NCI-H774 (cell line): ENCODE results near the gene ENC1.

ENCODE experiments used
- DNase-seq: peaks from one replicate; lab custom pipeline; 2025; lab: John Stamatoyannopoulos, UW

Gene ENC1

DNA sequence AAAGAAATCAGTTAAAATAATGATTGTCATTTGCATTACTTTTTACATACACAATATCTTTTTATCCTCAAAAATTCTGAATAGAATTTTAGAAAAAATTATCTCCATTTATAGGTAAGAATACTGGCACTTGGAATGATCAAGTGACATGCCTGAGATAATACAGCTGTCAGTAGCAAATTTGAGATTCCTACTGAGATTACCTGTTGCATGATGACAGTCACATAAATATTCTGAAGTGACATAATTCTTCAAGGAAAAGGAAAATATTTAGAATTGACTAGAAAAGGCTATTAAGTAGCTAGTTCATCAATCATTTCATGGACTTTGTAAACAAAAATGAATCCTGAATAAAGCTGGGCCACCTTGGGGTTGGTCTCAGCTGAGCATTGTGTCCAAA, 15.2 kb upstream of the ENC1 start:
- DNase-seq: no peak

DNA sequence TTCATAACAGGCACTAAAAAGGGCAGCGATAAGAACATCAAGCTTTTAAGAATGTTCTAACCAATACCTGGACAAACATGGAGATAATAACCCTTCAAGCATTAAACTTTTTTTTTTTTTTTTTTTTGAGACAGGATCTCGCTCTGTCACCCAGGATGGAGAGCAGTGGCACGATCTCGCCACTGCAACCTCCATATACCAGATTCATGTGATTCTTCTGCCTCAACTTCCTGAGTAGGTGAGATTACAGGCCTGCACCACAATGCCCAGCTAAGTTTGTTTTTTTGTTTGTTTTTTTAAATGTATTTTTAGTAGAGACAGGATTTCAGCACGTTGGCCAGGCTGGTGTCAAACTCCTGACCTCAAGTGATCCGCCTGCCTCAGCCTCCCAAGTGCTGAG, 14.7 kb upstream of the ENC1 start:
- DNase-seq: no peak

DNA sequence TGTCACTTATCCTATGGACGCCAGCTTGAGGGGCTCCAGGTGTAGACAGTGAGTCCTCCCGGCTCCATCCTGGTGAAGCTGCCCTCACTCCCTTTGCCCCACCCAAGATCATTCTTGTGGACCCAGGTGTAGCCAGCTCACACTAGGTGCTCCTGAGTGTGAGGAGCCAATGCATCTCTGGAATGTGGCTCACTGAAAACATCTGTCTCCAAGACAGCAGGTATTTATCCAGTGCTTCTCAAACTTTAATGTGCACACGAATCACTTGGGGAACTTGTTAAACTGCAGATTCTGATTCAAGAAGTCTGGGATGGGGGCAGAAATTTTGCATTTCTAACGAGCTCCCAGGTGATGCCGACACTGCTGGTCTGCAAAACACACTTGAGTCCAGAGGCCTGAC, 13.5 kb upstream of the ENC1 start:
- no peak for DNase-seq

DNA sequence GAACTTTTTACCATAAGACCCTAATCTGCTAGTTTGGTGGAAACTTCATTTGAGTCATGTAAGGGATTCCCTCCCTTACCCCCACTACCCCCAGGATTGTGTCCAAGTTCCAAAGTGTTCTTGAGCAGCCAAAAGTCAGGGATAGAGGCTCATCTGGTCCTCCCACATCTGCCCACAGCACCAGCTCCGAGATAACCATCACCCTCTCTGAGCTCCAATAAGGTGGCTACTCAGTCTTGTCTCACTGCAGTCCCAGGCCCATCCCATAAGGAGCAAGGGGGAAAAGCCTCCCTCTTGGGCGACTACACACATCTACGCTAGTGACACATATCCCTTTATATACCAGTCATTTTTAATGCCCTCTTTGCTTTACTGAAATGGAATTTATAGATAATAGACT, 12.0 kb upstream of the ENC1 start:
- no peak for DNase-seq

DNA sequence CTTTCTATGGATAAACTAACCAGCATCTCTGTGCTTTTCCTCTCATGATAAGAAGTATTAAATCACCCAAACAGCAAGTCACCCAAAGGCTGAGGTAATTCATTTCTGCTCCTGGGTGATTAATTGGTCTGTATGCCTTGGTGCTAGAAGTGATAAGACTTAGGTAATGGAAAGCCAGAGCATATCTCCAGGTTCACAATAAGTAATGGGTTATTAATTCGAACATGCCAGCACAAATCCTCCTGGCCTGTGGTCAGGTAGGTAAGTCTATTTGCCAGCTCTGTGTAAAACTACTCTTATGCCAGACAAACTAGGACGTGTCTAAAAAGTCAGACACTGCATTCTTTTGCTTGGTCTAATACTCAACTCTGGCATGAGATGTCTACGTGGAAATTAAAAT, 11.2 kb upstream of the ENC1 start:
- DNase-seq: no peak

DNA sequence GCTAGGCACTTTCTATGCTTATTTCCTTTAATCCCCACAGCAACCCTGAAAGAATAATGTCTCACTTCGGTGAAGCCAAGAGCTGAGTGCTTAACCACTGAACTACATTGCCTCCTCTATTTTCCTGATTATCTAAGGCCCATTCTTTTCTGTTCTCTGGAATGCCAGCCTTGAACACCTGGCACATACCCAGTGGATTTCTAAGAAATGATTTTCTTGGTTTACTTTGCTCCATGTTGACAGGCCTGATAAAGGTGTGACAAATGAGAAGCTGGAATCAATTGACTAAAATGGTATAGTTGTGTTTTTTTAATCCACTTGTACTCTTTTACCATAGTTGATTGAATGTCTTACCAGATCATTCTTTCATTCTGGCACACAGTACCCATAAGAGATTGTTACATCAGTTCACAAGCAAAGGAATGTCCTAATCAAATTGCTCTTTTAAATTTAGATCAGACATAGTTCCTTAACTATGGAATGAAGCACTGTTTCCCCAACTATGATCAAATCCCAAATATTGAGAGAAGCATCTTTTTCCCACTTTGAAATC, 9.0 kb upstream of the ENC1 start:
- DNase-seq: no peak

DNA sequence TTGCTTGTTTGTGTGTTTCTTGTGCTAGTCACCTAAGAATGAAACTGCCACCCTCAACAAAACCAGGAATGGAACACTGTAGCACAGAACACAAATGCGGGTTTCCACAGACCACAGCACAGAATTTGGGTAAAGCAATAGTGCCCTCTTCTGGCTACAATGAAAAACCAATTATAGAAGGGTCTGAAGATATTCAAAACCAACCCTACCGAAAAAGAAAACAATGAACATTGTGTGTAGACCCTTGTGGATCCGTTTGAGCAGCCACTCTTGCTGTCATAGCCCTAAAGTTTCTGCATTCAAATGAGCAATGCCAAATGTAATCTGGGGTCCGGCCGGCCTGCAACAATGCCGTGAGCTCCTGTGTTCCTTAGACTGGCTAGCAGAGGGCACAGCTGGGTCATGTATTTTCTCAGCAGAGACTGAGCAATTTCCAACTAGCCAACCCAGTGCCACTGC, 8.3 kb upstream of the ENC1 start:
- peak; percentile 57 for DNase-seq

DNA sequence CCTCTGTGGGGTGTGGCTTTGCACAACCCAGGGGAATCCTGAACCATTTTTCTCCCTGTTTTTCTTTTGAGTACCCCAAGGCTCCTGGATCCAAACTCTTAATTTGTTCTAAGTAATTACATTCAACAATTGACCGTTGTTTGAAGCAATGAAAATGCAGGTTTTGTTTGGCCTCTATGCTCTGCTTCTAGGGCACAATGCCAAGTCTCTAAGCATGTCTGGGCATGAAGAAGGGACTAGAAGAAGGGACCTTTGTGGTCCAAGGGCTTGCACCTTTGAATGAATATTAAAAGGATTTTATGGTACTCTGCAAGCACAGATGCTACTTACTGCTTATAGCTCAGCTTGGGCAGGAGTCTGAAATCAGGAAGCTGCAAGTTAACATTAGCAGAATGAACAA, 6.6 kb upstream of the ENC1 start:
- no peak for DNase-seq

DNA sequence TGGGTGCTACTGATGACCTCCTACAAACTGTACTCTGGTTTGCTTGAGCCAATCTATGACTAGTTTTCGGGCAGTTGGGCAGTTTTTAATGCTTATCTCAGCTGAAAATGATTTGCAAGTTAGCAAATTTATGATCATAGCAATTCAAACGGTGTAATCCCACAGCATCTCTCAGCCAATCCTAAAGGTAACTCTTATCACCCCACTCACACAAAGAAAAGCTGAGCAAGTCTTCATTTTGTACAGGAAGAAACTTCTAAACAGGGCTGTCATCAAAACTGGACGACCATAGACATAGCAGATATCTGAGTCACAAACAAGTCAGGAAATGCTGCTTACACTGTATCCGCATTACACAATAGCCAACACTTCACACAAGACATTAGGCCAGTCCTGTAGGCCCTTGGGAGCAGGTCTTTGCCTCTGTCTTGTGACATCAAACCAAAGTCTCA, 2.6 kb upstream of the ENC1 start:
- DNase-seq: no peak

DNA sequence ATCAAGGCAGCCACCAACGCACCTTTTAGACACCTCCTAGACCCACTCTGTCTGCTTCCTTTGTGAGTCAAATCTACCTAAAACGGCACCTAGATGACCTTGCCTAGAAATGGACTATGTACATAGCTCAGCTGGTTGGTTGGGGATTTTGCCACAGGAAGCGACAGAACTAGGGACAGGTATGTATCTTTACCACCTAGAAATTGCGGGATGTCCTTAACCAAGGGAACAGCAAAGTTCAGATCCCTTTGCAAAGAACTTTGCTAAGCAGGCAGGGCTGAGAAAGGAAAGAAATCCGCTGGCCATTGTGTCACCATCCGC, 2.0 kb upstream of the ENC1 start:
- DNase-seq: no peak

DNA sequence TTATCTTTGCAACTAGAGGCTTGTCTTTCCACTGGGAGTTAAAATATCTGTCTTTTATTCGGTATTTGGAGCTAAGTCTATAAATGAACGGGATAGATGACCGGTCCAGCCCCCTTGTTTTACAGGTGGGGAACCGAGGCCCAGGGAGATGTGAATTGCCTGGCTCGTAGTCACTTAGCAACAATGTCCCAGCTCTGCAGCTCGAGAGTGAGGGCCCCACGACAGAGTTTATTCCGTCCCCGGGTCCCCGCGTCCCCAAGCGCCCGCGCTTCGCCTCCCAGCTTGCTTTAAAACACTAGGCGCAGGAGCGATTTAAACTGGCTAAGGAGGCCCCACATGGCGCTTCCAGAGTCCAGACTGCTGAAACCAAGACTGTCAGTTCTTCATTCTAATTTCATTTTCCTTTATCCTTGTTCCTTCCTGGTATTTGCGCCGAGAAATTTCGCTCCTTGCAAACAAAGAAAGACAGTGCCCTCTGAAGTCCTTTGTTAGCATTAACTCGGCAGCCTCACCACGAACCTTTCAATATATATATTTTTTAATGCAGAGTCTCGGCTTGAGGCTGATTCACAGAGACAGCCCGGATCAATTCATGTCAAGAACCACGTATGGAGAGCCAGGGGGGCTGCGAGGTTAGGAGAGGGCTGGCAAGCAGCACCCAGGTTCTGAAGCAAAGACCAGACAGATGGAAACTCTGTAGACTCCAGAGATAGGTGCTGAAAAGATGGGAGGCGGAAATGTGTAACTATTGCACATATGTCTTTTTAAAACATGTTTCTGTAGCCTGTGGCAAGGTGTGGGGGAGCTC, 1.4 kb upstream of the ENC1 start:
- no peak for DNase-seq

DNA sequence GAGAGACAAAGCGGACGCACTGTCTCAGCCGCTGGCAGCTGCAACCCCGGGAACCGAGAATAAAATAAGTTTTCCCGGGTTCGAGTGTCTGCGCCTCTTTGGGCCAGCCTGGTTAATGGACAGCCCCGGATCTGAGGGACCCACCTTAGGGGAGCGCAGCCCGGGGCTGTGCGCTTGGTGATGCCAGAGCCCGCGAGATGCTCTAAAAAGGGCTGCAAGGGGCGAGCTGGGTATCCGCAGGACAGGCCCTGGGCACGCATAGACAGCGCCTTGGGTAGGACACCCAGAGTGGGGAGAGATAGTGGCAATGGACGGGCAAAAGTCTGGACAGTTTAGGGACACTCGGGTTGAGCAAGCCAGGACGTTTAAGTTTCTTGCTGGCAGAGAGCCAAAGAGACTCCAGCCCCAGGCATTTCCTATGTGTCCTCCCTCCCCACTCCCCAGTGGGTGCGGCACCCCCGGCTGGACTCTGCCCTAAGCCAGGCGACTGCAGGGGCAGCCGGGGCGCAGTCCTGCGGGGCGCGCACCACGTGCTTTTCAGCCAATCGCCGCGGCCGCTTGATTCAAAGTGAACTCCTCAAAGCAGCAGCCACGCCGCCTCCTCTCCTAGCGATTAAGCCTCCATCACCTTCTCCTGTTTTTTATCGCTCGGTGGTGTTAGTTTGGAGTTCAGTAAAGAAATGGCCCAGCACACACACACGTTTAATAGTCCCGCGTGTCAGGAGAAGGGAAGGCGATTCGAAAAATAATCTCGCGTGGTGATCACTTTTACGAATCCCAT, 616 bp upstream of the ENC1 start:
- peak; percentile 69 for DNase-seq

DNA sequence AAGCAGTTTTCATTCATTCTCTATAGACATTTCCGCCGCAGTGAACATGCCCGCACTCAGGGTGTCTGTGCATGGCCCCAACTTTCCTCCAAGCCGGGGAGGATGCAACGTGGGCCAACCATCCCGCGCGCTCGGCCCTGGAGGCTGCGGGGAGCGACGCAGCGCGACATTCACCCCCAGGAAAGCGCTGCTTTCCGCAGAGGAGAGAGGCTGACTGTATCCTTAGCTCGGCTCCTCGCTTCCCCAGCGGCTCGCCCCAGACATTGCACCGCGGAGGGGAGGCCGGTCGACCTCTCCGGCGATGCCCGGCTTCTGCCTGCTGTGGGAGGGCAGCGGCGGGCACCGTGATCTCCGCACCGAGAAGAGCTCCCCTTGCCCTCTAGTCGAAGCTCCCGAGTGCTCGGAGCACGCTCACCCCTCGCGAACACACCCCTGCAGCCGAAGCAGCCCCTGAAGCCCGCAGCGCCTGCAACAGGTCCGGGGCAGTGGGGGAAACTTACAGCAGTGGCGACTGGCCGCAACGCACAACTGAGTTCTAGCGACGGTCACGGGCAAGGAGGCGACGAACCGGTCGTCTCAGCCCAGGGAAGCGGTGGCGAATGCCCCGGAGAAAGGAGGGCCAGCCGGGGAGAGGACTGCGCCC, 600 bp downstream of the ENC1 start:
- no peak for DNase-seq

DNA sequence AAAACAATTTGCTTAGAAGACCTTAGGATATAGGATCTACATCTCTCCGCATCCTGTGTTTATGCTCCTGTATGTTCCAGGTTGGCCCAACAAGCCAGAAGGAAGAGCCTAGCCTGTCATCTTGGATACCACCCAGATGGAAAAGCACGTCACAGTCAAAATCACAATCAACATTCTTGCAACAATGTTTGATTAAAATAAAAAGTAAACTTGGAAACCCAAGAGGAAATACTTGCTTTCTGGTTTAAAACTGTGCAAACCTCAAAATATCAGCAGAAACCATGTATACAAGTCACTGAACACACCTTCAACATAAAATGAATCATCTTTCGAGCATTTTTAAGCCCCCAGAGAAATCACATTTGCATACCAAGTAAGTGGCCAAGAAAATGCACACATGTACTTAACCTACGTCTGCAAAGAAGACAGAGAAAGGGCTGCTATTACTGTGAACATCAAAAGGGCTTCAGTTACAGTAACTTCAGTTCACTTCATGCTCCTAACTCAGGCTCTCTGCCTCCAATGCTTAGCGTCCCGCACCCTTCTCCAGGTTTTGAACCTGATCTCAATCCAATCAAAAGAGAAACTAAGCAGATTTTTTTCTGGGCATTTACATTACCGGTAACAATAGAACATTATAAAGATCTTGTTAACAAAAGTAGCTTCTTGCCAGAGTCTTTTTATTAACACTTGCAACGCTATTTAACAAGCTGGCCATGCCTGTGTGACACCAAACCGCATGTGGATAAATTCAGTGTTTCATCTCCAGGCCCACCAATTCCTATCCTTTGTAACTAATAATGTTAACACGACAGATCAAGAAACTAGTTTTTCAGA, 1.3 kb downstream of the ENC1 start:
- no peak for DNase-seq

DNA sequence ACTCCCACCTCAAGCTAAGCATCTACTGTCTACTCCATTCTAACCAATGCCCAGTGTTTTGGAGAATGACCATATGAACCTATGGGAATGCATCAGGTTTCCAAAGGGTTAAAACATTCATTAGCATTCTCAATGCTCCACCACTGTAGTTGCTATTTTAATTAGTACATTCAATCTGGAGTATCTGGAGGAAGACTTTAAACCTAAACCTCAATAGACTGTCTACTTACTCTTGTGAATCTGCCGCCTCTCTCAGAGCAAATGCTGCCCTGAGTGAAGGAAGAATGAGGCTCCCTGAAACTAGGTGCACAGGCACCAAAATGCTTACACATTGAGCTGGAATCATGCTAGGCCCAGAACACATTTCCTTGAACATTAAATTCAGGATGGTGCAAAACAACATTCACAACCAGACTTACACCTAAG, 2.0 kb downstream of the ENC1 start:
- no peak for DNase-seq

DNA sequence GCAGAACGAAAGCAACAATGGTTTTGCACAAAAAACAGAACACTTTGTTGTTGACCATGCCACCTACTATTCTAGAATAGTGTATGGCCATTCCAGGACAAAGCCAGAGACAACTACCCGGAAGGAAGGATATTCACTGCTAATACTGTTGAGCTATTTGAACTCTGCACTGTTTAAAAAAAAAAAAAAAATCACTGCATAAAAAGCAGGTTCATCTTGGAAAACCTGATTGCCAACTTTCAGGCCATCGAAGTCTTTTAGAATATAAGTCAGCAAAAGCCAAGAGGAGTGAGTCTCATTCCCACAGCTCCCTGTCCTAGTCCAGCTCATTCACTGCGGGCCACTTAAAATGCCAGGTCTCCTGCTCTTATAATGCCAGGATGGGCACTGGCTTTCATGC, 4.0 kb downstream of the ENC1 start:
- no peak for DNase-seq

DNA sequence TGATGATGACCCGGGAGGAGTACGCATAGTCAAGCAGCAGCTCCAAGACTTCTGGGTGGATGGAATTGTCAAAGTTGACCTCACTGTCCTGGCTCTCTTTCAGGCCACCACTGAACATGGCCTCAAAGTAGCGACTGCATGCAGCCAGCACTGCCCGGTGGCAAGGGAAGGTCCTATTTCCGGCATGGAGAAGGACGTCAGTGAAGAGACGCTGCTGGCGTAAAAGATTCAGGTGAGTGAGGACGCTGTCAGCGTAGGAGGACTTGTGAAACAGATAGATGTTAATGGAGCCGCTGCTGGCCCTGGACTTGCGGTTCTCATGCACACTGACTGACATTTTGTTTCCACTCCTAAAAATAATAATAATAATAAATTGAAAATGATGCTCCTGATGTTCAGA, 4.4 kb downstream of the ENC1 start:
- no peak for DNase-seq

DNA sequence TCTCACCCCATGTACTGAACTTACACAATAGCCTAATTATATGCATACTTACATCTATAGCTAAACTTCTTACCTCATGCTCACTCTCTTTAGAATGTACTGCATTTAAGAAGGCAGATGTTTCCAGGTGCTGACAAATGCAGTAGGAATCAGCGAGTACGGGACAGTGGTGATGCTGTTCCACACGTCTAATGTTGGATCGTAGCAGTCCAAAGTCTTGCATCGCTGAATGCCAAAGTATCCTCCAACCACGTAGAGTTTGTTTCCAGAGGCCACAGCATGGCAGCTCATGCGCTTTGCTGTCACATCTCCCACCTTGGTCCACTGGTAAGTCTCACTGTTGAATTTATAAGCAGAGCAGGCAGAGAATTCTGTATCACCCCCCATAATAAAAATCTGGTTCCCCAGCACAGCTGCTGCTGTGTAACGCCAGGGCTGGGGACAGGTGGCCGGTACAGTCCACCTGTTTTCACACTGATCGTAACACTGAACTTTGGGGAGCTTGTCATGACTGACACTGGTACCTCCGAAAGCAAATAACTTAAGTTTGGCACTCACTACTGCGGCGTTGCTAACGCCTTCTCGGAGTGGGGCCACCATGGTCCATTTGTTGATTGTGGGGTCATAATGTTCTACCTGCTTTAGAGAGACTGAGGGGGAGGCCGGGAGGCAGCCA, 5.8 kb downstream of the ENC1 start:
- DNase-seq: no peak

DNA sequence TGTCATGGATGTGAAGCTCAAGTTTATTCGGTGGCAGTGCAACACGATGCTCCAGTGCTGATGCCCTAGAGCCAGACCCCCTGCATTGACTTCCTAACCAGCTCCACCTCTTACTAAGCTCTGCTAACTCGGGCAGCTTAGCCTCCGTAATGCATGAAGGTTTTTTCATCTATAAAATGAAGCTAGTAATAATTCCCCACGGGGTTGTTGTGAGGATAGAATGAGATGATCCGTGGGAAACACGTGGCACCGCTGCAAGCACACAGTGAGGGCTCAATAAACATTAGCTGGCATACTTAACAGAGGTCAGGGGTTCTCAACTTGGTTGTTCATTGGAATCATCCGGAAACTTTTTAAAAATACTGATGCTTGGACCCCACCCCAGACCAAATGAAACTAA, 6.8 kb downstream of the ENC1 start:
- no peak for DNase-seq

DNA sequence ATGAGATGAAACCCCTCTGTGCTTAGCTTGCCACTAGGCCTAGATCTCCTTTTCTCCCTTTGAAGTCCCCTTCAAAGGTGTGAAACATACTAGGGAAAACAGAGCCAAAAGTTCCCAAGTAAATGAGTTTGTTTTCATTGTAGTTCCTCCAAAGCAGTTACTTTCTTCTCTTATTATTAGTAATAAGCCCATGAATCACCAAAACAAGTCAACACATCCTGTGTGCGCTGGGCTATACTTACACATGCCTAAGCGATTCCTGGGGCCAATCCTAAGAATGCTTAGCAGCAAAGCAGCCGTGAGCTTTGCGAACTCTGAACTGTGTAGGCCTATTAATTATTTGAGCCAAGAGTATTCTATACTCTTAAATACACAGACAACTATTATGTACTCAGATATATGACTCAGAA, 7.6 kb downstream of the ENC1 start:
- DNase-seq: no peak
